Transverse colon (tissue), 4 donors: ENCODE results near the gene RGL2. TPM values are rescaled to one million over a fixed set of nuclear protein-coding genes. Genes with fewer than 3 reads are reported as not detected.
A peak's percentile ranks its signal among the peaks of the same experiment; 100 is the strongest.

Experiments
- DNase-seq: peaks from one replicate; pipeline ENCODE4 v3.0.0-alpha.2; 2019
- H3K27ac ChIP-seq, 4 donors: fragments of 200-600 bp; sonication (generic); 2 replicates each; pipeline ENCODE4 v1.5.1; 2016 to 2018; ENCODE audit warnings: inconsistent platforms in 4 of 4
- H3K27me3 ChIP-seq: fragments of 200-600 bp; sonication (generic); 2 replicates; pipeline ENCODE4 v1.5.1; 2017; ENCODE audit warnings: inconsistent platforms
- H3K36me3 ChIP-seq, 4 donors: fragments of 200-600 bp; sonication (generic); 2 replicates each; pipeline ENCODE4 v1.5.1; 2017 to 2019; ENCODE audit warnings: inconsistent platforms in 4 of 4
- H3K4me1 ChIP-seq, 4 donors: fragments of 200-600 bp; sonication (generic); 2 replicates each; pipeline ENCODE4 v1.5.1; 2017 to 2020; ENCODE audit warnings: inconsistent platforms in 4 of 4
- H3K4me3 ChIP-seq, 4 donors: fragments of 200-600 bp; sonication (generic); 1 replicate in 1 of 4; 2 replicates in 3 of 4; pipeline versions ENCODE4 v1.5.1 to v1.6.1; 2017 to 2019; ENCODE audit warnings: inconsistent platforms in 4 of 4
- H3K9me3 ChIP-seq, 2 donors: fragments of 200-600 bp; sonication (generic); 2 replicates each; pipeline ENCODE4 v1.5.1; 2017 to 2019; ENCODE audit warnings: inconsistent platforms in 2 of 2
- EP300 ChIP-seq: sonication (generic); formaldehyde crosslinking; IDR thresholded peaks from one replicate; pipeline ENCODE4 v1.6.1; 2017; ENCODE audit warnings: antibody characterized with exemption, low read depth
- POLR2A ChIP-seq: fragments of 450-650 bp; IDR thresholded peaks from one replicate; pipeline ENCODE4 v1.6.1; 2016; ENCODE audit warnings: antibody characterized with exemption, mild to moderate bottlenecking, moderate library complexity
- POLR2AphosphoS5 ChIP-seq, 3 donors: sonication (generic); formaldehyde crosslinking; IDR thresholded peaks; one replicate each; pipeline ENCODE4 v1.6.1; 2016; ENCODE audit warnings: antibody characterized with exemption in 3 of 3
- WGBS, 2 donors: methylation state at CpG; one replicate each; pipeline ENCODE4 v1.1.5; 2018; ENCODE audit warnings: low coverage in 1 of 2; 5-methylcytosine and 5-hydroxymethylcytosine counted together
- in situ Hi-C, 4 donors: fragments of 200-750 bp; cut with MboI; loops; one replicate each; pipeline versions ENCODE4 v1.15.0 to v1.15.1; 2017; ENCODE audit warnings: low sequenced_read_pairs in 3 of 4, low pct_ligation_motif_present in 1 of 4, low pct_unique_long_range_greater_than_20kb in 1 of 4
- intact Hi-C: fragments of 100-400 bp; cut with DNase I; formaldehyde crosslinking; loops from one replicate; pipeline ENCODE4 v1.15.1; 2023; ENCODE audit warnings: low total_unique reads
- total RNA-seq, 4 donors: library from RNA; depleted of rRNA; stranded (reverse); fragments of >200 nt; gene quantifications; one replicate each; pipeline ENCODE4 v1.1.0, GENCODE V29; 2016
- TF ChIP-seq, protein P1 (sequence below), 5 experiments: fragments of 200-600 bp in 3 of 5; fragments of 450-650 bp in 2 of 5; sonication (generic) in 3 of 5; IDR thresholded peaks; 1 replicate in 2 of 5; 2 replicates in 3 of 5; pipeline ENCODE4 v1.5.1; 2016 to 2017; ENCODE audit warnings: antibody characterized with exemption in 5 of 5, inconsistent platforms in 3 of 5, mild to moderate bottlenecking in 2 of 5, moderate library complexity in 1 of 5

Gene RGL2
- total RNA-seq, 4 donors from 2014 or later, result 21.3 to 70.3 (median 25.8) TPM

GRCh38 chr6:33273924-33274902, 24.5 kb downstream of the RGL2 start:
- in situ Hi-C loops (no loop called here), intact Hi-C loops (no loop called here)
- Histone ChIP-seq H3K9me3 (no peaks in the 10 kb centered on the region), H3K27me3 (no peaks in the 10 kb centered on the region), H3K4me1 (peaks cover 33 to 72% (median 57%) of the 10 kb centered on the region in 4 donors), H3K27ac (peak overlapping the region; percentile 25 to 97 (median 92)), H3K4me3 (peak overlapping the region in 1 of 4 donors; percentile 4), H3K36me3 (no peaks in the 10 kb centered on the region)
- no peak for DNase-seq
- WGBS, 2 donors, result 33 to 41% methylated on average over 9 to 14 of the region's 14 CpGs
- TF ChIP-seq, protein P1, sequence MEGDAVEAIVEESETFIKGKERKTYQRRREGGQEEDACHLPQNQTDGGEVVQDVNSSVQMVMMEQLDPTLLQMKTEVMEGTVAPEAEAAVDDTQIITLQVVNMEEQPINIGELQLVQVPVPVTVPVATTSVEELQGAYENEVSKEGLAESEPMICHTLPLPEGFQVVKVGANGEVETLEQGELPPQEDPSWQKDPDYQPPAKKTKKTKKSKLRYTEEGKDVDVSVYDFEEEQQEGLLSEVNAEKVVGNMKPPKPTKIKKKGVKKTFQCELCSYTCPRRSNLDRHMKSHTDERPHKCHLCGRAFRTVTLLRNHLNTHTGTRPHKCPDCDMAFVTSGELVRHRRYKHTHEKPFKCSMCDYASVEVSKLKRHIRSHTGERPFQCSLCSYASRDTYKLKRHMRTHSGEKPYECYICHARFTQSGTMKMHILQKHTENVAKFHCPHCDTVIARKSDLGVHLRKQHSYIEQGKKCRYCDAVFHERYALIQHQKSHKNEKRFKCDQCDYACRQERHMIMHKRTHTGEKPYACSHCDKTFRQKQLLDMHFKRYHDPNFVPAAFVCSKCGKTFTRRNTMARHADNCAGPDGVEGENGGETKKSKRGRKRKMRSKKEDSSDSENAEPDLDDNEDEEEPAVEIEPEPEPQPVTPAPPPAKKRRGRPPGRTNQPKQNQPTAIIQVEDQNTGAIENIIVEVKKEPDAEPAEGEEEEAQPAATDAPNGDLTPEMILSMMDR (IDR thresholded peaks at IDR 0.05), result no peak
- TF ChIP-seq EP300 (no peak), POLR2AphosphoS5 (IDR thresholded peaks at IDR 0.05) (no peak), POLR2A (no peak)

DNA sequence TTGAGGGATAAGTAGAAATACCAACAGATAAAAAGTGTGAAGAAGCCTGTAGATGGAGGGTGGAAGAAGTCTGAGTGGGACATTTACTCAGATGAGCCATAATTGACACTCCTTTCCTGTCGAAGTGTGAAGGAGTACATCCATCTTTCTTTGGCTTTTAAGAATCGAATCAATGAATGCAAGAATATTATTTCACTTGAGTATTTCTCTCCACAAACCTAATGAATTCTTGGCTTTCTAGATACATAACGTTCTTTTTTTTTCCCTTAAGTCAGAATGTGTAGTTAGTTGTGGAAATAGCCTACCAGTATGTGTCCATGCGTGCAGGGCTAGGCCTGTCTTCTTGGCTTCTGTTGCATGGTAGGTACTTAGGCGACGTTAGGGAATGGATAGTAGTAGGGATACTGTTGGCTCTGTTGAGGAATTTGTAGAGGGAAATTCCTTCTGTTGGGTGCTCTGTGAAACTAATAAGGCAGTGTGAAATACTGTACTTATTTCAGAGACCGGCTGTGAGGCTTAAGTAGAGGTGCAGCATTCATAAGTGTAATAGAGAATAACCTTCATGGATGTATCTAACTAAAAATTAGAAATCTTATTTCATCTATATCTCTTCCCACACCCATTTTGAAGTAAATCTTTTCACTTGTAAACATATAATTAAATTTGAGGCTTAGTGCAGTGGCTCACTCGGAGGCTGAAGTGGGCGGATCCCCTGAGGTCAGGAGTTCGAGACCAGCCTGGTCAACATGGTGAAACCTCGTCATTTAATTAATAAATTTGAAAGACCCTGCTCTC, 25.4 kb downstream of the RGL2 start:
- Histone ChIP-seq H3K36me3 (peaks cover 0 to 6% (median under 1%) of the 10 kb centered on the region in 4 donors), H3K4me3 (peak overlapping the region in 3 of 4 donors; percentile 54 to 69 (median 65)), H3K4me1 (peaks cover 33 to 64% (median 56%) of the 10 kb centered on the region in 4 donors), H3K27me3 (no peaks in the 10 kb centered on the region), H3K9me3 (no peaks in the 10 kb centered on the region), H3K27ac (peak overlapping the region; percentile 91 to 97 (median 94))
- no peak for TF ChIP-seq POLR2A
- TF ChIP-seq, protein P1 (IDR thresholded peaks at IDR 0.05), result no peak
- TF ChIP-seq EP300, result no peak
- TF ChIP-seq POLR2AphosphoS5 (IDR thresholded peaks at IDR 0.05), result no peak
- DNase-seq, result no peak
- in situ Hi-C loops, result no loop called here
- WGBS, 2 donors, result 17 to 34% methylated on average over 7 to 11 of the region's 11 CpGs
- intact Hi-C loops, result no loop called here

DNA sequence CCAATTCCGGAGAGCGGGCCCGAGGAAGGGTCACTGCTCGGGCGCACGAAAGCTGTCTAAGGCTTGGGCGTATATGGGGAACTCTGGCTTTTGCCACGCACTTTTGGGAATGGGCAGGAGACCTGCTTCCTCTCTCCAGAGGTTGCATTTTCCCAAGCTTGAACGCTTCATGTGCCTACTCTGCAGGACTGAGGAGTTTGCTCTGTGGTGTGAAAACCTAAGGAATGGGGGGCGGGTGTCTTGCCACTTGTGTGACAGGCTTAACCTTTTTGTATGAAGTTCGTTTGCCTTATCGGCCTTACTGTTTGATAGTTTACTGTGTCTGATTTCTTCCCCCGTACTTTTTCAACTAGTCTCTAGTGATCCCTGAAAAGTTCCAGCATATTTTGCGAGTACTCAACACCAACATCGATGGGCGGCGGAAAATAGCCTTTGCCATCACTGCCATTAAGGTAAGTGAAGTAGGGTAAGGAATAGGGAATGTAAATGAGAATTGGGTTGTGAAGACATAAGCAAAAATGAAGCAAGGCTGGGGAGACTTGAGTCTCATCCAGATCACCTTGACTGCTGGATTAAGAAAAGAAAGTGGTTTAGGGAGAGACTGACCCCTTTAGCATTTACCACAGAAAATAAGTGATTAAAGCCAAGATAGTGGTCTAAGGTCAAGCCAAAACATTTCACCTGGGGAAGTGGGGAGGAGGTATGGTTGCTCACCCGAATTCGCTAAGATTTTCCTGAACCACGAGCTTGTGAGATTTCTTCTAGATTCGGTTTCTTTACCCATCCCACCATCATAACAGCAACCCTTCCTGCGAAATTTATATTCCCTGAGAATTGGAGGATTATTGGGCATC, 26.2 kb downstream of the RGL2 start:
- in situ Hi-C loops, result no loop called here
- Histone ChIP-seq H3K27ac (peak overlapping the region; percentile 91 to 97 (median 94)), H3K9me3 (no peaks in the 10 kb centered on the region), H3K4me1 (peaks cover 29 to 56% (median 49%) of the 10 kb centered on the region in 4 donors), H3K4me3 (peak overlapping the region; percentile 33 to 69 (median 60)), H3K27me3 (no peaks in the 10 kb centered on the region), H3K36me3 (peaks cover 0 to 12% (median 5%) of the 10 kb centered on the region in 4 donors)
- no peak for DNase-seq
- intact Hi-C loops, result no loop called here
- no peak for TF ChIP-seq POLR2A
- TF ChIP-seq, protein P1 (IDR thresholded peaks at IDR 0.05), result no peak
- no peak for TF ChIP-seq POLR2AphosphoS5 (IDR thresholded peaks at IDR 0.05)
- no peak for TF ChIP-seq EP300
- WGBS, 2 donors, result 9 to 12% methylated on average over 17 to 19 of the region's 22 CpGs
